SK-N-SH (cell line): Measurements from ENCODE around the gene ZNHIT2.

Experiments
- CTCF ChIP-seq: fragments of 200-600 bp; sonication (generic); IDR thresholded peaks from 2 replicates; pipeline ENCODE4 v1.6.1; 2017; ENCODE audit warnings: antibody characterized with exemption, mild to moderate bottlenecking, moderate library complexity
- EP300 ChIP-seq, 2 experiments: IDR thresholded peaks; 2 replicates each; pipeline versions ENCODE4 v1.4.0 to v1.6.1; 2012; ENCODE audit warnings: borderline replicate concordance in 1 of 2, low read depth in 1 of 2, low read length in 1 of 2
- EZH2phosphoT487 ChIP-seq: fragments of 200-600 bp; sonication (generic); IDR thresholded peaks from 2 replicates; pipeline ENCODE4 v1.6.1; 2017; ENCODE audit warnings: low read depth, mixed run types, mild to moderate bottlenecking, antibody characterized with exemption, moderate library complexity, borderline replicate concordance
- FOXM1 ChIP-seq: IDR thresholded peaks from 2 replicates; pipeline ENCODE4 v1.4.0; 2012; ENCODE audit warnings: low read depth, mild to moderate bottlenecking
- MXI1 ChIP-seq: IDR thresholded peaks from 2 replicates; pipeline ENCODE4 v1.6.1; 2012; ENCODE audit warnings: mild to moderate bottlenecking, low read depth, low read length, improper control_type of control experiment
- POLR2AphosphoS5 ChIP-seq: IDR thresholded peaks from 2 replicates; pipeline ENCODE4 v1.6.1; 2012; ENCODE audit warnings: low read depth, low read length
- RXRA ChIP-seq: IDR thresholded peaks from 2 replicates; pipeline ENCODE4 v1.4.0; 2012; ENCODE audit warnings: low read depth, mild to moderate bottlenecking, borderline replicate concordance
- ZBTB33 ChIP-seq: IDR thresholded peaks from 2 replicates; pipeline ENCODE4 v1.4.0; 2012; ENCODE audit warnings: low read depth, borderline replicate concordance

- TF ChIP-seq EZH2phosphoT487, result no peak
- TF ChIP-seq CTCF, result no peak
- TF ChIP-seq POLR2AphosphoS5, result no peak
- TF ChIP-seq FOXM1, result no peak
- TF ChIP-seq MXI1, result no peak
- TF ChIP-seq EP300 (IDR thresholded peaks at IDR 0.05; ENCODE audit: borderline replicate concordance in 1 of 2, low read depth in 1 of 2, low read length in 1 of 2), result no peak
- no peak for TF ChIP-seq ZBTB33
- TF ChIP-seq RXRA, result no peak
Observed at GRCh38 chr11:65156256-65156655, 38.8 kb upstream of the ZNHIT2 start.
